CD4-positive, alpha-beta T cell treated with Interleukin-4 for 1 hour (primary cell): ENCODE data around the gene TSEN34.
"Not testable (repeated sequence)": the region's sequence is repeated elsewhere in the genome, so short reads cannot be mapped to it uniquely, and the experiment has no call there.

Source experiments
- DNase-seq, 2 donors: peaks; one replicate each; pipeline ENCODE4 v3.0.0-alpha.2; 2020 to 2022

The TSEN34 gene

DNA sequence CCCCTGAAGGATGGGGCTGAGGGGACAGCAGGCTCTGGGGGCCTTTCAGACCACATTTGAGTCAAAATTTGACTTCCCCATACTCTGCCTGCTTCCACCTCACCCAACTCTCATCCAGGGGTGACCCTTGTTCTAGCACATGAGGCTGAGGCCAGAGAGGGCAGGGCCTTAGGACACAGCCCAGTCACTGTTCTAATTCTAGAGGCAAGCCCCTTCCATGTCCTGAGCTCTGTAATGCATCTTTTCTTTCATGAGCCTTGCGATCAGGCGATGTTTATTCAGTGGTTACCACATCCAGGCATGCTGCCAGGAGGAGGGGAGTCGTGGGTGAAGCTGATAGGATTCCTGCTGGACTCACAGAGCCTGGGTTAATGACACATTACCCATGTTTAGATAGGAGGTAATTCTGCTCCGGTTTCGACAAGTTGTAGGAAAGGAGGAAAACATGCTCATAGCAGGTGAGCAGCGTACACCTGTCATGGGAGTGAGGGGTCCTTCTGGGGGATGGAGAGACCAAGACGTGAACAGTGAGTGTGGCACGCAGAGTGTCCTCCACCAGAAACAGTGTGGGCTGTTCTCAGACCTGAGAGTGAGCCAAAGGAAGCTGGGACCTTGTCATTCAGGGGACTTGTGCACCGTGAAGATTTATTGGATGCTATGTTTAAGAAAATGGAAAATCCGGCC lies 18.8 kb downstream of the TSEN34 start:
- peak in 1 of 2 donors; percentile 61 for DNase-seq

- DNase-seq: no peak
Measured at GRCh38 chr19:54211235-54211634, 20.1 kb downstream of the TSEN34 start.

- DNase-seq: not testable (repeated sequence)
Measured at GRCh38 chr19:54214217-54214616, 23.1 kb downstream of the TSEN34 start.

DNA sequence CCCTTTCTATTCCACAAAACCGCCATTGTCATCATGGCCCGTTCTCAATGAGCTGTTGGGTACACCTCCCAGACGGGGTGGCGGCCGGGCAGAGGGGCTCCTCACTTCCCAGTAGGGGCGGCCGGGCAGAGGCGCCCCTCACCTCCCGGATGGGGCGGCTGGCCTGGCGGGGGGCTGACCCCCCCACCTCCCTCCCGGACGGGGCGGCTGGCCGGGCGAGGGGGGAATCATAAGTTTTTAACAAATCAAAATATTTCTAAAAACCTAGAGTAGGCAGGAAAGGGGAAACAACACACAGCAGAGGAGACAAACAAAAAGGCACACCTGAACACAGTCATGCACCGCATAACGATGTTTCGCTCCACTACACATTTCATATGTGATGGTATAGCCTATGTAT lies 23.6 kb downstream of the TSEN34 start:
- DNase-seq: not testable (repeated sequence)

GRCh38 chr19:54216869-54217268 lies 25.8 kb downstream of the TSEN34 start:
- DNase-seq: no peak

- not testable (repeated sequence) for DNase-seq
Measured at GRCh38 chr19:54217517-54218247, 26.6 kb downstream of the TSEN34 start.

GRCh38 chr19:54218259-54218658 lies 27.2 kb downstream of the TSEN34 start:
- no peak for DNase-seq

DNA sequence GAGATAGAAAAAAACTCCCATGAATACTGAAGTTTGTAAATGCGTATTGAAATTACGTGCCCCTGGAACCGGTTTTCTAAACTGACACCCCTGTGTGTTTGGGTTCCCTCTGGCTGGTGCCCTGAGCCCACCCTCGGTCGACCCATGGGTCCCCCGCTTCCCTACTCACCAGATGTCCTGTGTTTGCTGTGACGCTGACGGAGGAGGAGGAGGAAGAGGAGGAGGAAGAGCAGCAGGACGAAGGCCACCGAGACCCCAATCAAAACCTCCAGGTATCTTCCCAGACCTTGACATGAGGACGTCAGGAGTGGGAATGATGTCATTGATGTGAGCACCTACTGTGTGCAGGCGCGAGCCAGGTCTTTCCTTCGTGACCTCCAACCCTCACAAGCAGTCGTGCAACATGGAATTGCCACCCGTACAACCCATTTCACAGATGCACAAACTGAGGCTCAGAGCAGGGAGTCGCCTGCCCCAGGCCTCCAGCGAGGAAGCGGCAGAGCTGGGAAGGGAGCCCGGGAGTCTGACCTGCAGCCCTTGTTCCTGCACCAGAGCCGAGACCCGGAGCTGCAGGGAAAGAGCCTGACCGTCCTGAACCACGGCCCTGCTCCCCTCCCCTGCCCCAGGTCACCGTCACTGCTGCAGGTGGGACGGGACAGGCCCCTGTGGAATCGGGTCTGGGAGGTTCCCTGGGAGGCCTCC lies 28.0 kb downstream of the TSEN34 start:
- DNase-seq: no peak

- not testable (repeated sequence) for DNase-seq
Measured at GRCh38 chr19:54219702-54220101, 28.6 kb downstream of the TSEN34 start.

GRCh38 chr19:54221947-54222346 lies 30.8 kb downstream of the TSEN34 start:
- not testable (repeated sequence) for DNase-seq

DNA sequence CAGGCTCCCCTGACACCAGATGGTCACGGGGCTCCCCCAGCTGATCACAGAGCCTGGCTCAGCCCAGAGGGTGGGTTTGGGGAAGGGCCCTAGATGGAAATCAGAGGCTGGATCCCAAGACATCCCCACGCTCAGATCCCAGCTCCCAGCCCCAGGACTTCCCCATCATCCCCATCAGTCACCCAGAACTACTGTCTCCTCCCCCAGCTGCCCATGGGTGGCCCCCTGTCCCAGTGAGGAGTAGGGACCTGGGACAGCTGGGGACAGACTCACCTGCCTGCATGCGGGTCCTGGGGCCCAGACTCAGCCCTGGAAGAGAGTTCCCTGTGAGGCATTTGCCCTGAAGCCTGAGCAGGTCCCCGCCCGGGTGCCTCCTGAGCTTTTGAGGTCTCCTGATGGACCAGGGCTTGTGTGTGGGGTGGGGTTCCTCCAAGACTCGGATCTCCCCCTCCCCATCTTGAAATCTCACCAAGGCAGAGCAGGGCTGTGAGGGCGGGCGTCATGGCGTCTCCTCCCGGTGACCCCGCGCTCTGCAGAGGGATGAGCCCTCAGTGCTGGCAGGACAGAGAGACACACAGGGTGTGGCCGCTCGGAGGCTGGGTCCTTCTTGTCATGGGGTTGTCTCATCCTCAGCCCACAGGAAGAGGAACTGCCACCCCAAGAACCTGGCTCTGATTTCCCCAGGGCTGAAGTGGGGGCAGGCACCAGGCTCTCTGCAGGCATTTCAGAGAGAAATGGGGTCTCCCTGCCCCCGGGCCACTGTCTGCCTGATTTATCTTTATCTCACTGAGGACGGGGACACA lies 31.6 kb downstream of the TSEN34 start, which contains the start of gene LILRB3:
LILRB3 (minus strand) TSS at position 534 of the 803 bp plus-strand sequence; CDS start at position 503, 31 bp downstream.
- DNase-seq: peak in 1 of 2 donors; percentile 58

- not testable (repeated sequence) for DNase-seq
Measured at GRCh38 chr19:54223277-54223936, 32.3 kb downstream of the TSEN34 start.

DNA sequence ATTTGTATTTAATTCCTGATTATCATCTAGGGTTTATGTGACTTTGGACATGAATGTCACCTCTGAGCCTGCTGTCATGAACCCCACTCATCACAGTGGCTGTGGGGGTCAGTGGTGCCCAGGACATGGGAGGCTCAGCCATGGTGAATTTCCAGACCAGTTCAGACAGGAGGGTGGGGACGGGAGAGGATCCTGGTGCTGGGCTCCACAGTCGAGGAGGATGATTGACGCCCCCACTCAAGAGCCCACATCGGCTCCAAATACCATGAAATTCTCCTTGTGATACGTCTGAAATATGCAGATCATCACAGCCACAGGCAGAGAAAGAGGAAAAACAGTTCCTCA lies 32.8 kb downstream of the TSEN34 start:
- not testable (repeated sequence) for DNase-seq

GRCh38 chr19:54224619-54225018 lies 33.5 kb downstream of the TSEN34 start:
- not testable (repeated sequence) for DNase-seq

GRCh38 chr19:54229146-54229545 lies 38.0 kb downstream of the TSEN34 start:
- no peak for DNase-seq

- DNase-seq: no peak
Measured at GRCh38 chr19:54230031-54230430, 38.9 kb downstream of the TSEN34 start.

DNA sequence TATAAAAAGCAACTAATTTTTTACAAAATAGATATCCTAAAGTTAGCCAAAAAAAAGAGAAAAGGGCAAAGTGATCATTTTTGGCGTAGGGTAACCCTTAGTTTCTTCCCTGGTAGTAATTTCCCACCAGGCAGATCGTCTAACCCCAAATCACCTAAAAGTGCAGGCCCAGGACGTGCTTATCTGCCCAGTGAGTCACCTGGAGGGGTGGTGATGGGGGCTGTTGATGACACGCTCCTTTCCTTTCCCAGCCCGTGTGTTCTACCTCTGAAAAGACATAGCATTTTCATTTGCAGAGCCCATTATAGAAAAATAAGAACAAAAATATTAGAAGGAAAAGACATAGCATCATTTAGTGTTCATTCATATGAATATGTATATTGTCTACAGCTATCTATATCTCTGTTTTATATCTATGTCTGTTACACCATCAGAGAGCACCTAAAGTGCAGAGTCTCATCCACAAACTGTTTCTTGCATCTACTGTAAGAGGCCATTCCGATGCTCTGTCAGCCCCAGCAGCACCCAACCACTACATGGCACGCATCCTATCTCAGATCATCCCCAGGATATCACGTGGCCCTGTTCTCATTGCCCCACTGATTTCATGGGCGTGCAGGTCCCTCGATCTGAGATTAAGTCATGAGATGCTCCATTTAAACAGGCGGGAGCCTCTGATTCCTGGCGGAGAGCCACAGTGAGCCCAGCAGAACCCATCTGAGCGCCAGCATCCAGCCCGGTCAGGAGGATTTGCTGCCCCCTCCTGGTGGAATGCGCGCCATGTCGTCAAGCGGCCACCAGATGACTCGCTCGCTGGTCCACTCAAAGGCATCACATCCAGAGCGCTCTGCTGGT lies 40.2 kb downstream of the TSEN34 start:
- DNase-seq: peak; percentile 84 to 85

GRCh38 chr19:54233941-54234340 lies 42.8 kb downstream of the TSEN34 start:
- no peak for DNase-seq

GRCh38 chr19:54239491-54240371 lies 48.6 kb downstream of the TSEN34 start:
- DNase-seq: not testable (repeated sequence)
